Measurements from ENCODE around the gene STARD13.

Gene STARD13

DNA sequence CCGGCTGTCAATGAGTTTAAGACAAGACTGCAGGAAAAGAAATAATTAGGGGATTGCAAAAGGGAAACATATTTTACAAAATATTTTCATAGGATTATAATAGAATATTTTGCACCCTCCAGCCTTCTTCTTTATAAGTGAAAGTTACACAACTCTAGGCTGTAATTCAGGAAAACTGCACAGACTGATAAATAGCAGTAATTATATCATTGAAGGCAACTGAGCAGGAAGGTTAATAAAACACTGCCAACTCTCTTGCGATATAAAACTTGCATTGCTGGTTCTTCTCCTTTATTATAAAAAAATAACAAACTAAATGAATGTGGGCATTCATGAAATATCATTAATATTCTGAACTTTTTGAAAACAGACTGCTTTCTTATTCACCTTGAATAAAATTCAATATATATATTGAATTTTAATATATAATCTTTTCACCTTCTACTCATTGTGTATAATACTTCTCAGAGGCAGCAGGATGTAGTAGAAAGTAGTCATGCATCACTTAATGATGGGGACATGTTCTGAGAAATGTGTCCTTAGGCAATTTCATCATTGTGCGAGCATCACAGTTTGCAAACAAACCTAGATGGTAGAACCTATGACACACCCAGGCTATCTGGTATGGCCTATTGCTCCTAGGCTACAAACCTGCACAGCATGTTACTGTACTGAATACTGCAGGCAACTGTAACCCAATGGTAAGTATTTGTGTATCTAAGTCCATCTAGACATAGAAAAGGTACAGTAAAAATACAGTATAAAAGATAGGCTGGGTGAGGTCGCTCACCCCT lies 24.9 kb upstream of the STARD13 start:
- no peak for DNase-seq

DNA sequence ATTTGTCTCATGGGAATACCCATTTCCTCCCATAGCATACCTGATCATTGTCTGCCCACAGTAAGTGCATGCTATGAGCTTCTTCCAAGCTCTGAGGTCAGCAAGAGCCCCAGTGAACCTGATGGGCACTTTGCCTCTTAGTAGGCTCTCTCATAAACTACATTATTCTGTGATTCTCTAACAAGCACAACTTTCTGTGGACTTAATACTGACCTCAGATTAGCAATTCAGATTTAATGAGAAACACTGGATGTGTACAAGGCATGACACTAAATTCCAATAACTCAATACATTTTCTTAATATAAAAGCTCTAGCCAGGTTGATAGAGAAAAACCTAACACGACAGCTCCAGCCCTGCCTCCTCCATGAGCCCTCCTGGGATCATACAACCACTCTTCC lies 23.3 kb upstream of the STARD13 start:
- DNase-seq = no peak

GRCh38 chr13:33307843-33308242 lies 22.3 kb upstream of the STARD13 start:
- no peak for DNase-seq

DNA sequence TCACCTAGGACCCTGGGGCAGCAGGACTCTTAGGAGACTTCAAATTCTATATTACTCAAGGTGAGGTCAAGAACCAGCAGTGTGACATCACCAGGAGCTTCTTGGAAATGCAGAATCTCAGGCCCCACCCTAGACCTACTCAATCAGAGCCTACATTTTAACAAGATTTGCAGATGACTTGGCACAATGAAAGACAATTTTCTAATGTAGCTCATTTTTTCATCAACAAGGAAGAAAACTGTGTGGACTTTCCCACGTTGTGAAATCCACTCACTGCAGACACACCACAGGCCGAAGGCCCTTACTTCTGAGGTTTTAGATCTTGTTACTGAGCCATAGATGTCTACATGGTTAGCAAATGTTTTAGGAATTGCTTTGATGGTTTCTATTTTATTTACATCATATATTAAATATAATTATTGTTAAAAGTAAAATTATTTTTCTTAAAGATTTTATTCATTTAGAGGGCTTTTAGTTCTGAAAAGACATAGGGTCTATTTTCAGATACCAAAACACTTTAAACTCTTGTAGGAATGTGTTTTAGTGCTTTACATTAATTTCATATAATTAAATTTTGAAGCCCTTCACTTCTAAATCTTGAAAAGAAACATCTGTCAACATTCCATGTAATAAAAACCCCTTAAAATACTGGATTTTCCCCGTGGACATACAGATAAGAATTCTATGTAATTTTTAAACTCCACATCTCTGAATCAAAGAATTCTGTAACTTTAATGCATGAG lies 18.5 kb upstream of the STARD13 start:
- DNase-seq = no peak

DNA sequence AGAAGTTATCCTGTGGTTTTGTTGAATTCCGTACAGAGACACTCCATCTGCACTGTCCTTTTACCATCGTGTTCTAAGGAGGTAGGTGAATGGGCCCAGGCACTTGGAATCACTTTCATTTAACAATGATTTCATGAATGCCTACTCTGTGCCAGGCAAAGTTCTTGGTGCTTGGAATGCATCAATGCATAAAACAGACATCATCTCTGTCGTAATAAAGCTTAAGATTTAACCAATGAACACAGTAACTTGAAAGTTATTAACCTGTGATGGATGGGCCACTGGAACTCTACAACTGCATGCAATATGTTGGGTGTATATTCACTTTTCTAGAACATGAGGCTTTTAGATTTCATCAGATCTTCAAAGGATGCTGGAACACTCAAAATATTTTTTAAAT lies 14.1 kb upstream of the STARD13 start:
- DNase-seq = no peak

DNA sequence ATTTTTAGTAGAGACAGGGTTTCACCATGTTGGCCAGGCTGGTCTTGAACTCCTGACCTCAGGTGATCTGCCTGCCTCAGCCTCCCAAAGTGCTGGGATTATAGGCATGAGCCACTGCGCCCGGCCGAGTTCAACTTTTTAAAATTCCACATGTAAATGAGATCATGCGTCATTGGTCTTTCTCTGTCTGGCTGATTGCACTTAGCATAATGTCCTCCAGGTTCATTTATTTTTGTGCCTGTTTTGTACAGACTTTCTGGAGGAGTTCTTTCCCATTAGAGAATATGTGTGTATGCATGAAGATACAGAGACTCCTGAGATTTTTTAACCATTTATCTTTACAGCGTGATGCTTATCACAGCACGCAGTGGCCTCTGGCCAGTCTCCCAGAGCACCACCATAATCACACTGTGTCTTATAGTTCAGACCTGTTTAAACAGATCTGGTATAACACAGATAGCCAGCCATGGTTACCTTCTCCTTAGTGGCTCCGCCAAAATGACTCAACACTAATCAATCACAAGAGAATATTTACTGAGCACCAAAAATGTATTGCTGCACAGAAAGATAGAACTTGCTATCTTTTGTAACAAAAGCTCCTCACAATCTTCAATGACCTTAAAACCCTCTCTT lies 11.4 kb upstream of the STARD13 start:
- DNase-seq = no peak

DNA sequence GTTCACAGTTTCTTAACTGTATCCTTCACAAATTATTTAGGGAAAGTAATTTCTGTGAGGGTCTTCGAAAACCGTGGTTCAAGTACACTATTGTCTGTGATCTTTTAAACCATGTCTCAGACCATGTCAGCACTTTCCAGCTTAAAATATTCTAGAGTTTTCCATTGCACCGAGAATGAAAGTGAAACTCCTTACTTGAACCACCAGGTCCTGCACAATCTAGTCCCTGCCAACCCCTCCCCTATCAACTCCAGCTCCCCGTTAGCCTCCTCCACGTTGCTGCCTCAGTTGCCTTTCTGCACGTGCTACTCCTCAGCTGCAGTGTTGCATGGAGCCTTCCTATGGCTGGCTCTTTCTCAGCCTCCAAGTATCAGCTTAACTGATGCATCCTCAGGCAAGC lies 7.2 kb upstream of the STARD13 start:
- no peak for DNase-seq

GRCh38 chr13:33290421-33290965 lies 4.9 kb upstream of the STARD13 start:
- DNase-seq = no peak

DNA sequence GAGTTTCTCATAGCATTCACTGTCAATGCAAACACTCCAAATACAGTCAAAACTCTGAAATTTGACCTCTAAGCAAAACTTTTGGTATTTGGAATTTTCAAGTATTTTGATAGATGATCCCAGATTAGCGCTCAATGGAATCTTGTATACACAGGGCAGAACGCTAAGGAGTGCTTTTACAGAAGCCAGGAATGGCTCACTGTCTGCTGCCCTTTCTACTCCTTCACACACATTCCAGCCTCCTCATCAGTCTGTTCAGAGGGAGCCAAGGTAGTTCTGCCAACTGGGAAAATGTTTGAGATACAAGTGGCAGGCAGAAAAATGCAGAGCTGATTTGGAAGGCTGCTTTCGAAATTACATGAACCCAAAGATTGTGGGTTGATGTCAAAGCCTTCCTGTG lies 4.4 kb upstream of the STARD13 start:
- no peak for DNase-seq

- DNase-seq = no peak
Measured at GRCh38 chr13:33287142-33287882, 1.8 kb upstream of the STARD13 start.

DNA sequence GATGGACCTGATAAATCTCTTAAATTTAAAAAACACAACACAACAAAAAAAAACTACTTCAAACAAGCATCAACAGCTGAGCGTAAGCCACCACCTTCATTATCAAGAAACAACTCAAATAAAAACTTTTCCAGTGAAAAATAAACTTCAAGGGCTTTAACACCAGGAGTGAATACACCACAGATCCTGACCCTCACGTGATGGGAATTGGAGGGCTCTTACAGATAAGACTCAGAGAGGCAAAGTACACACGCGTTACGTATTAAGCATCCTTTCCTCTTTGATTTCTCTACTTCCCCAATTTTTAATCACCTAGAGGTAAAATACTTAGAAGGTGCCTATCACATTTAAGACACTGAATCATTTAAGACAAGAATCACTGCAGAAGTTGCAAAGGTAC lies 573 bp upstream of the STARD13 start:
- no peak for DNase-seq

GRCh38 chr13:33284916-33285315 lies 639 bp downstream of the STARD13 start:
- no peak for DNase-seq

GRCh38 chr13:33284031-33284430 lies 1.5 kb downstream of the STARD13 start:
- DNase-seq = no peak

DNA sequence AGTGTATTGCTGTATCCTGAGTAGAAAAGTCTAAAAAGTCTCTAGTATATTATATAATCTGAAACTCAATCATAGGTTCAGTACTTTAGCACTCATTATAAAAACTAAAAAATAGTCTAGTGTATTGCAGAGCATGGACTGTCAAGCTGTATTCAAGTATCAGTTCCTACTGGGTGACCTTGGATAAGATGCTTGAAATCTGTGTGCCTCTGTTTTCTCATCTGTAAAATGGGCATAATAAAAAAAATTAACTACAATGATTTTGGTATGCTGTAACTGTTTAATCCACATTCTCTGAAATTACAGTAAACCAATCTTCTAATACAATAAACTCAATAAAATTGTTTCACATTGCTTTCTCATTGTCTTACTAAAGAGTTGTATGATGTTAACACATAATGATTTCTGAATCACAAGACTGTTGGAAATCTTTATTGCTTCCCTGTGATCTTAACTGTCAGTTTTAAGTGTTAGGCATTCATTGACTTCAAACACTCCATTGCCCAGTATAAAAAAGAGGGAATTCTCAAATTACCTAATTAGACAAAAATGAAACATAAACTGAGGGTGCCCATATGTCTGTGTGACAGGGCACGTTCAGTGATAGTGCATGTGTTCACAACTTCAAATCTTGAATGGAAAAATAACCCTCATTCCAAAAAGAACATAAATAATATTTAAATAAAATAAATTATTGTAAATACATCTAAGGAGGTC lies 2.2 kb downstream of the STARD13 start:
- DNase-seq = no peak

GRCh38 chr13:33281951-33282595 lies 3.5 kb downstream of the STARD13 start:
- DNase-seq = no peak

GRCh38 chr13:33280923-33281322 lies 4.6 kb downstream of the STARD13 start:
- no peak for DNase-seq

DNA sequence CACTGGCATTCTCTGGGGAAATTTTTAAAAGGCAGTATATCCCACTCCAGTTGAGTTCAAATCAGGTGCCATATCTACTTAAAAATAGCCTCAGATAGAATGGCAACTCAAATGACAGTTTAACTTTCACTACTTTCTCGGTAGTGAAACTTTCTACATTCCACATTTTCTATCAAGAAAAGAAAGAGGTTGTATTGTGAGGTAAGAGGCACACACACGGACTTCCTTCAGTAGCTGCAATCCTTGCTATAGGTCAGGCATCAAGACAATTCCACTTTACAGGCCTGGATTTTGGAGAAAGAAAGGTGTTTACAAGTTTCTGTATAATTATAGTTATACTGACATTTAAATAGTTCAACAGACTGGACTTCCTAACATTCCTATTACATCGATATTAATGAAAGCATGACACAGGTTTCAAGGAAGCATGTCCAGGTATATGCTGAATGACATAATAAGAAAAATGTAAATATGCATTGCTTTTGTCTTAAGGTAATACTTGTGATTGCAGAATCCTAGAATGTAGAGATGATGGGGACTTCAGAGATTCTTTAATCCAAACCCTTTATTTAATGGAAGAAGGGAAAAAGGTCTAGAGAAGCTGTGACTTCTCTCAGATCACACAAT lies 5.2 kb downstream of the STARD13 start:
- DNase-seq = no peak

DNA sequence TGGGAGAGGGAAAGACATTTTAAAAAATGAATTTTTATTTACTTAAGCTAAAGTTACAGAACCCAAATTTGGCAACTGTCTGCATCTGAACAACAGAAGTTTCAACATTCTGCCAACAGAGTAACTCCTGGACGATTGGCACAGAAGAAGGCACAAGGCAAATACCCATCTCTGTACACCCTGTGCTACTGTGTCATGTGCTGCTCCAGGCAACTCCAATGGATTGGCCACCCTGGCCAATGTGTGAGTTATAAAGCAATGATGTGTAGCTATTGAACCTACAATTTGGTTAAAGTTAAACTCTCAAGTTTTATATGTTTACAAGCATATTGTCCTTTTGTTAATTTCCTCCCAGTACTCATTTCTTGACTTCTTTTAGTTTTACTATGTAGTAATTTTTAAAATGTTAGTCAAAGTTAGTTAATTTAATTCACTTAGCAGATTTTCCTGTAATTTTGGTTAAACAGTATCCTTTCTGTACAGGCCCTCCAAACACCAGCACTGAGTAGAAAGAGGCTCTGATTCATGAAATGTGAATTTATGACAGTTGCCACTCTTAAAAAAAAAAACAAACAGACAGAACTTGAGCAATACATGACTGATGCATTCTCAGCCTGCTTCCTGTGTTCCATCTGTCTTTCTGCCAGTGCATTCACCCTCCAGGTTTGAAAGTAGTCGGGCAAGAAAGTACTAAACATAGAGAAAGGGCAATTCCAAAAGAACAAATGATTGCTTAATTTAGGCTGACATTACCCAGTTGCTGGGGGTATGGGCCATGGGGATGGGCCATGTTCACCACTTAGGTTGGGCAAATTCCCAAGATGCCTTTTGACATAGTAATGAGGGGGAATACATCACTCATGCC lies 5.9 kb downstream of the STARD13 start:
- no peak for DNase-seq

- DNase-seq = no peak
Measured at GRCh38 chr13:33278913-33279312, 6.6 kb downstream of the STARD13 start.

DNA sequence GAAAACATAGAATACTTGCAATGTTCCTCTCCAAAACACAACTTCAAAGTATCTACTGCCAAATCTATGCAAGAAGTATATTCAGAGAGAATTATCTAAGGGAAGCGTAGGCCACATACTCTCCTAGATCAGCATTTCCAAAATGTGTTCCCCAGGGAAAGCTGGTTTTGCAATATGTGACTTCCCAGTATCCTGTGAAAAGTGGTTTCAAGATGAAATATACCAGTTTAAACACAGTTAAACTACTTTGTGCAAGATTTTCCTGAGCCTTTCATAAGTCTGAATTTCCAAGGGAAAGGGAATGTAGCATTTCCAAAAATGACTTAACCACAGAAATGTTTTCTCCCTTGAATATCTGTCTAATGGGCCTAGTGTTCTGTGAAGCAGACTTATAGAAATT lies 7.6 kb downstream of the STARD13 start:
- no peak for DNase-seq

Measured in NCI-H2029 treated with DMSO at 0.1 percent for 48 hours (cell line).